NCI-H1436 treated with DMSO at 0.1 percent for 48 hours (cell line): ENCODE measurements around the gene SLC44A5.
"Not testable (repeated sequence)": the region's sequence is repeated elsewhere in the genome, so short reads cannot be mapped to it uniquely, and the experiment has no call there.

Experiments used
- DNase-seq: peaks from one replicate; lab custom pipeline; 2025; lab: John Stamatoyannopoulos, UW

Gene SLC44A5

DNA sequence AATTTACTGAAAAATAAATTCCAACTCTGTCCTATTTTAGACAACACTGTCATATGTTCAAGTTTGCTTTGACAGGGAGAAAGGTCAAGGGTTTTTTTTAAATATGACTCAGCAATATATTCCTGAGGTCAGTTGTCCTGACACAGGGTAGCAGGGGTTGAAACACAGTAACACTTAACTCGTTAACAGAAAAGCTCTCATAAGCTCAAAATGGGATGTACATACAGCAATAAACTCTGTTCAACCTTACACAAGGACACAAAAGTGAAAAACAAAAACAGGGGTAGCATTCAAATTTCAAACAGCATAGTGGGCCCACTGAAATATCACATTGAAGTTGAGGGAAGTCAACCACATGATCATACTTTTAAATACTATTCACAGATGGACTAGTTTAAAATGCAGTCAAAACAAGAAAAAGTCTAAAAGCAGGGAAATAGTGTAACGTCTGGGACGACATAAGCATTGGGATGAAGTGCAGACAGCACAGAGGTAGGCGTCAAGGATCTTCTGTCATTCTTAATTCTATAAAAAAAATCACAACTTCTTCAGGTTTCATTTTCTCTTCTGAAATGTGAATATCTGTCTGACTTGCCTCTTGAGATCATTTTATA is 89.9 kb downstream of the SLC44A5 start:
- no peak for DNase-seq

DNA sequence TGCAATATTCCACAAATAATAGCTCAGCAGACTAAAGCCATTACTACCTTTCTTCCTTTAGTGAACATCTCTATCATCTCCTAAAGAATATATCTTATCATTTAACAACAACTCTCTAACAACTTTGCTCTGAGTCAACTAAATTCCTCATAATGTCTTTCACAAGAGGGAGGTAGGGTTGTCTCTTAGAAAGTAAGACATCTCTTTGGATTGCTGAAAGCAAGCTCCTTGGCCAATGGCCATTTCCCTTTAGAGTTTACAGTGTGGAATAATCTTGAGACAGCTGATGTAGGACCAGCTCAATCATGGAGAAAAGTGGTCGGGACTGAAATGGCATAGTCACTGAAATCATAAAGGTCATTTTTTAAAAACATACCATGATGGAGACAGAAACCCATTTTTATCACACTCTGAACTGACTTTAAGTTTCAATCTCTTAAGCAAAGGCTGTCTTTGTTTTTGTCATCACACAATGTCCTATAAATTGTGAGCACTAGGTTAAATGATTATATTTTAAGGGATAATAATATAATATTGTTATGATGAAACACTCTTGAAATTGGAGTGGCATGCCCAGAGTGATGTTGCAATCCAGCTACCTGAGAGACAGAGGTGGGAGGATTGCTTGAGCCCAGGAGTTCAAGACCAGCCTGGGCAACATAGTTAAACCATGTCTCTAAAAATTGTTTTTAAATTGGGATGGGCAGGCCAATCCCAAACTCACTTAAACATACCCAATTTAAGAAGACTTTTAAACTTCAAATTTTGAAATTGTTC is 91.1 kb downstream of the SLC44A5 start:
- no peak for DNase-seq

- no peak for DNase-seq
These were observed 92.2 kb downstream of the SLC44A5 start for GRCh38 chr1:75518686-75519085.

DNA sequence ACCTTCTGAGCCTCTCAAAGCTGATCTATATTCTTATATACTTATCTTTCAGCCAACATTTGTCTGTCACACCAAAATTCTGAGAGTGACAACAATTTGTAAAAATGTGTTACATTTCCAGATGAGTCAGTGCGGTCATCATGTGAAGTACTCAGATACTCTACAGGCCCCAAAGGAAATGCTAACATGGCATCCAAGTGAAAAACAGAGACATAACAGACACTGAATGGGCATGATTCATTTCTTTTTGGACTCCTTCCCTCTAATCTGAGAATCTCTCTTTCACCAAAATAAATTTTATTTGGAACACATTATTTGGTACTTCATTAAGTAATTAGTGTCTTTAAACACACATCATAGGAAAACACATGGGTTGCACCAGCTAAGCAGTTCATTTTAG is 96.6 kb downstream of the SLC44A5 start:
- DNase-seq, result no peak

DNA sequence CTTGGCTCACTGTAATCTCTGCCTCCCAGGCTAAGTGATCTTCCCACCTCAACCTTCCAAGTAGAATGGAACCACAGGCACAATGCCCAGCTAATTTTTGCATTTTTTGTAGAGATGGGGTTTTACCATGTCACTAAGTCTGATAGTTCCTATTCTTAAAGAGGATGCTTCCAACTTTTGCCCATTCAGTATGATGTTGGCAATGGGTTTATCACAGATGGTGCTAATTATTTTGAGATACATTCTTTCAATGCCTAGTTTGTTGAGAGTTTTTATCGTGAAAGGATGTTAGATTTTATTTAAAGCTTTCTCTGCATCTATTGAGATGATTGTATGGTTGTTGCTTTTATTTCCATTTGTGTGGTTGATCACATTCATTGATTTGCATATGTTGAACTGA is 103.9 kb downstream of the SLC44A5 start:
- DNase-seq, result no peak

DNA sequence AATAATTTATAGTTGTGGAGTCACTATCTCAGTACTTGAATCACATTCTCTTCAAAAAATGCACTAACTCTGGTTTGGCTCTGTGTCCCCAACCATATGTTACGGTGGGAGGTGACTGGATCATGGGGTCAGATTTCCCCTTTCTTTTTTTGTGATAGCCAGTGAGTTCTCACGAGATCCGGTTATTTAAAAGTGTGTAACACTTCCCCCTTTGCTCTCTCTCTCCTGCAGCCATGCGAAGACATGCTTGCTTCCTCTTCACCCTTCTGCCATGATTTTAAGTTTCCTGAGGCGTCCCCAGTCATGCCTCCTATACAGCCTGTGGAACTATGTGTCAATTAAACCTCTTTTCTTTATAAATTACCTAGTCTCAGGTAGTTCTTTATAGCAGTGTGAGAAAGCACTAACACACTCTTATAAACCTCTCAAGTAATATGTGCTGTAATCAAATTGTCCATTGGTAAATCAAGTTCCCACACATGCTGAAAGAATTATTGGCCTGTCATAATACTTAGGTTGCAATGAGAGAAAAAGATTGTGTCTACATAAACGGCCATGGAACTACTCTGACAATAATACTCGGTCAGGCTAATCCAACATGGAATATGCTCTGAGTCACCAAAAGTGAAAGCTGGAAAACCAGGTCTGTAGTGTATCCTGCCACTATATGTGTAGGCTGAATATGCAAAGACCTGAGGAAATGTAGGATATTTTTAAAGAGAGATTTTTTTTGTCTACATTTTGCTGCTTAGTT is 107.5 kb downstream of the SLC44A5 start:
- DNase-seq, result no peak

- DNase-seq, result no peak
These were observed 108.1 kb downstream of the SLC44A5 start for GRCh38 chr1:75502776-75503175.

- DNase-seq, result no peak
These were observed 109.2 kb downstream of the SLC44A5 start for GRCh38 chr1:75501577-75502295.

DNA sequence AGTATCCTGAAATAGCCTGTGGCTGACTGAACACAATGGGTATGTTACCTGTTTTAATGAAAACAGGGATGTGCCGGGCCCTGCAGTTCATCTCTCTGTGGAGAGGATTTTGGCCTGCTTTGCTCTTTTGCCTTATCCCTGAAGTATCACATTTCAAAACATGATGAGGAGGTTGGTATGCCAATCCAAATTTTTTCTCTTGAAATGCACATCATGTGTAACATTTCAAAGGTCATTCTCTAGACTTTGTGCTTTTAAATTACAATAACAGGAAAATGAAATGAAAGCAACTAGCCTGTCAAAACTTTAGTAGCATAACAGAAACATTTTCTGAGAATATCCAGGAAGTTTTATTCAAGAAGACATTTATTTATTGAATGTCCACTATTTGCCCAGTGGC is 118.9 kb downstream of the SLC44A5 start:
- no peak for DNase-seq

DNA sequence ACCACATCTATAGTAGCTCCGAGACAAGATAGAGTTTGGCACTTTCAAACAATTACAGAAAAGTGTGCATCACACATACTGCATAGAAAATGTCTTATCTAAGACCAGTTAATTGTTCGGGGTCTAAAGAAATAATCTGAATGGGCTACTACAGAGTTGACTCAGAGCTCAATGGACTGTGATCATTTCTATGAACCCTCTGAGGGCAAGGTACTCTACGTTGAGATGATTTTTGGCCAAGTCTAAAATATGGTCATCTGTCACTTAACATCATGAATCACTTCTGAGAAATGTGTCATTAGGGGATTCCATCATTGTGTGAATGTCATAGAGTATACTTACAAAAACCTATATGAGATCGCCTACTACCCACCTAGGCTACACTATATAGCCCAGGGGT is 123.5 kb downstream of the SLC44A5 start:
- no peak for DNase-seq

GRCh38 chr1:75484789-75485188 is 126.1 kb downstream of the SLC44A5 start:
- no peak for DNase-seq

DNA sequence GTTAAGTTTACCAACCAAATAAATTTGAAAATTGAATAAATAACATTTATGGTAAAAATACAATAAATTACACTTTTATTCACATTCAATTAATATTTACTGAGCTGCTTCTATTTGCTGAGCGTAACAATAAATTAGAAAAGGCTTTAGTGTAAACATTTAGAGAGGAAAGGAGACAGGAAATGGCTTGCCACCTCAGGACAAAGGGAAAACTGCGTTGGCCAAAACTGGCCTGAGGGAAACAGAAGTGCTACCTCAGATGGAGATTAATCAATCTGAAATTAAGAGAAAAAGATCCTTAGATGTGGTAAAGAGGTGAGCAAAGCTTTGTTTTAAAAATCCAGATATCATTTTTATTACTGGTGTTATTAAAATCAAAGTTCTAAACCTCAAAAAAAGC is 128.0 kb downstream of the SLC44A5 start:
- no peak for DNase-seq

GRCh38 chr1:75476486-75476885 is 134.4 kb downstream of the SLC44A5 start:
- not testable (repeated sequence) for DNase-seq

DNA sequence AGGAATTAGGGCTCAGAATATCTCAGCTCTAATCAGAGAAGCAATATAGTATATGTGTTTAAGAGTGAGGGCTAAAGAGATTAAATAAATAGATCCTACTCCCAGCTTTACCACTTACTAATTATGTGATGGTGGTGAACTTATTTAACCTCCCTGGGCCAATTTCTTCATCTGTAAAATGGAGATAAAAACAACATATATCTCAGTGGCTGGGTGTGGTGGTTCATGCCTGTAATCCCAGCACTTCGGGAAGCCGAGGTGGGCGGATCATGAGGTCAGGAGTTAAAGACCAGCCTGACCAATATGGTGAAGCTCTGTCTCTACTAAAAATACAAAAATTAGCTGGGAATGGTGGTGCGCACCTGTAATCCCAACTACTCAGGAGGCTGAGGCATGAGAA is 135.2 kb downstream of the SLC44A5 start:
- DNase-seq, result no peak

GRCh38 chr1:75472971-75473603 is 137.8 kb downstream of the SLC44A5 start:
- DNase-seq, result no peak

DNA sequence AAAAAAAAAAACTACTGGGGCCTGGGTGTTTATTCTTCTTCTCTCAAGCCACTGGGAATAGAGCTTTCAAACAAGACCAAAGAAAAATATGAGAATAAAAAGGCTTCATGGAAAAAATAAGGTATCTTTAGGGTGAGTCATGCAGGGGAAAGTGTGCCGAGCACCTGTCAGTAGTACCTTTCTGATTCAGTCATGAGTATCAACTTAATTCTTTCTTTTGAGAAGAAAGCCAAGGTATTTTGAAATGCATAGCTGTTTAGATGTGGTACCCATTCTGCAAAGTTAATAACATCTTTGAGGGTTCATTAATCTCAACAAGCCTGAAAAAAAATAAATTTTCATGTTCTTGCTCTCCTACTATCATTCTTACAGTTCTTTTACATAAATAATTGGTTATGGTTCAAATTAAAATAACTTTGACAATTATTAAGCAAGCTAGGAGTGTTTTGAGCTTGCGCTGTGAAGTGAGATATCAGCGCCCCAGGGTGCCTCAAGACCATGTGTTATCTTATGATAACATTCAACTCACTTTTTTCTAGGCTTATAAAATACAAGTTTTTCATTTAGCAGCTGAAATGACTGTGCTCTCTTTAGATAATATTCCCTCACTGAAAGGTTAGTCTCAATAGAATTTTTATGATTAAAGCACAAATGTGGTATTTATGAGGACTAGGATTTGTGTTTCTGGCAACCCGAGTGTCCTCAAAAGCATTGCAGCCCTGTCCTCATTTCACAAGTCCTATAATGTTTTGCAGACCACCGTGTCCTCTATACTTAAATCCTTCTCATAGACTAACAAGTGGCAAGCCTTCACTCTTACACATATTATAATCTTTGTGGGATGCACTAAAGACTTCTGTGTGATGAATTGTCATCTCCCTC is 138.6 kb downstream of the SLC44A5 start:
- no peak for DNase-seq

DNA sequence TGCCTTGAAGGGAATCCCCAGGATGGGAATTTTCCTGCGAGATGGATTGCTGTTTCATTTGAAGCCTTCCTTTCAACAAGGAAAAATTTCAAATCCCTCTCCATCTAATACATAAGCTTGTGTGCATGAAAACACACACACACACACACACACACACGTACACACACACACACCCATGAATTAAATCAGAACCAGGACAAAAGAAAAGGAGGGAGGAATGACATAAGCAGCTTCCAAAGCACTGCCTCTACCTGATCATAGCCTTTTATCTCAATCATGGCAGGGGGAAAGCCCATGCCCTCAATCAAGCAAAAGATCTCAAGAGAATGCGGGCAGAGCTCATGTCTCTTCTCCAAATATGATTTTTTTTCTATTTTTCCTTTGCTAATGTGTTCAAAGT is 139.7 kb downstream of the SLC44A5 start:
- DNase-seq, result no peak

- DNase-seq, result no peak
These were observed 140.5 kb downstream of the SLC44A5 start for GRCh38 chr1:75470448-75470847.

DNA sequence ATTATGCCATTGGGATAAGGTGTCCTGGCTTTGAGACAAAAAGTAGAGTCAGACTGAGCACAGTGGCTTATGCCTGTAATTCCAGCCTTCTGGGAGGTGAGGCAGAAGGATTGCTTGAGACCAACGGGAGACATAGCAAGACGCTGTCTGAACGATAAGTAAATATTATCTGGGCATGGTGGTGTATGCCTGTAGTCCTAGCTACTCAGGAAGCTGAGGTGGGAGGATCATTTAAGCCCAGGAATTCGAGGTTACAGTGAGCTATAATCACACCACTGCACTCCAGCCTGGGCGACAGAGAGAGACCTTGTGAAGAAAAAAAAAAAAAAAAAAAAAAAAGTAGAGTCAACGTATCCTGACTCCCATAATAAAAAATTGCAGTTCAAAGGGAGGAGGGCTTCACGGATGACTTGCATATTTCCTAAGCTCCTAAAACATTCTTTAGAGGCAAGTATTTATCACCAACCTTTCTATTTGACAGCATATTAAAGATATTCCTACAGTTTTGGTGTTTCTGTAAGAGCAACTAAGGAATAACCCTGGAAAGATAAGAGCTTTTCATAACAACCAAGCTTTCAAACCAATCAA is 141.2 kb downstream of the SLC44A5 start:
- DNase-seq, result no peak

DNA sequence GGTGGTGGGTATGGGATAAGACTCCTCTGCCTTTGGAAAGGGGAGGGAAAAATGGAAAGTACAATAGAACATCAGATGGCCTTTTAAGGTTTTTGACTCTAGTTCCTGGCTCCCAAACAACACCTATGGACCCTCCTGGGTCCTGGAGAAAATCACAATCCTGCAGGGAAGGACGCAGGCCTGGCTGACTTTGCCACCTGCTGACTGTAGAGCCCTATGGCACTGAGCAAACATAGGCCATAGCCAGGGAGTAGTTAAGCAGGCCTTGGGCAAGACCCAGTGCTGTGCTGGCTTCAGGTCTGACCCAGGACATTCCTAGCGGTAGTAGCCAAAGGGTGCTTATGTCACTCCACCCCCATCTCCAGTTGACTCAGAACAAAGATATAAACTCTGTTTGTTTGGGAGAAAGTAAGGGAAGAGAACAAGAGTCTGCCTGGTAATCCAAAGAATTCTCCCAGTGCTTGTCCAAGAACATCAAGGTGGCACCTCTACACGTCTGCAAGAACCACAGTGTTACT is 149.0 kb downstream of the SLC44A5 start:
- no peak for DNase-seq
